ENCODE measurements around the gene VAMP5. TPM values are rescaled to one million over a fixed set of nuclear protein-coding genes. Genes with fewer than 3 reads are reported as not detected.
"Not testable (repeated sequence)": the region's sequence is repeated elsewhere in the genome, so short reads cannot be mapped to it uniquely, and the experiment has no call there.

The VAMP5 gene
- total and polyA plus RNA-seq, 10 of the 15 experiments (the other 5 are each of a cell fraction or from before 2014, with no cell fraction given): 3.8 to 52.7 (median 24.1) TPM

- TF ChIP-seq ZBTB11 (CRISPR knock-in tag; IDR thresholded peaks at IDR 0.05) (no peak), HSF1 (IDR thresholded peaks at IDR 0.05; ENCODE audit: low read depth, low read length) (no peak), TCF7 (IDR thresholded peaks at IDR 0.05; ENCODE audit: borderline replicate concordance) (no peak)
Observed at GRCh38 chr2:85590950-85591349, 6.7 kb downstream of the VAMP5 start (continued).

GRCh38 chr2:85591563-85591962 lies 7.3 kb downstream of the VAMP5 start:
- intact Hi-C loops (cut with micrococcal nuclease; ENCODE audit: unreplicated experiment) (no loop called here), in situ Hi-C loops (cut with MboI) (no loop called here)
- WGBS (ENCODE audit: insufficient coverage, insufficient replicate concordance, low lambda C conversion rate, missing lambda C conversion rate): 78% methylated on average over 12 of the region's 12 CpGs
- Histone ChIP-seq H2AFZ (ENCODE audit: control insufficient read depth, low read depth, low read length) (no peak overlapping the region), H3K27ac (ENCODE audit: control insufficient read depth, insufficient read depth) (no peak overlapping the region), H3K36me3 (ENCODE audit: control insufficient read depth in 2 of 2, insufficient read depth in 2 of 2, low read length in 1 of 2) (no peaks in the 10 kb centered on the region), H3K4me3 (no peak overlapping the region), H3K27me3 (replicated peaks in 1 of 2; ENCODE audit: control insufficient read depth in 2 of 2, insufficient read depth in 2 of 2, low read length in 1 of 2) (no peaks in the 10 kb centered on the region), H3K9me3 (replicated peaks; ENCODE audit: control insufficient read depth, insufficient read depth, low read length) (no peaks in the 10 kb centered on the region), H3K79me2 (ENCODE audit: control insufficient read depth, insufficient read depth, low read length) (peaks cover 20% of the 10 kb centered on the region), H3K9ac (ENCODE audit: control insufficient read depth, insufficient read depth, low read length) (no peak overlapping the region), H4K20me1 (ENCODE audit: control insufficient read depth, insufficient read depth) (no peaks in the 10 kb centered on the region), H3K4me1 (ENCODE audit: control insufficient read depth, insufficient read depth, low read length) (peaks cover 6% of the 10 kb centered on the region), H3K4me2 (ENCODE audit: control insufficient read depth, insufficient read depth) (no peak overlapping the region)
- SMC1A ChIA-PET (ENCODE audit: uncharacterized antibody, unreplicated experiment): interaction anchor here (1.4 kb wide), 1 partner anchor 25 kb away, joined by 3 read pairs; no protein-coding TSS in a partner anchor
- DNase-seq (ENCODE audit: low read depth, low spot score) (no peak), ATAC-seq (no peak), FAIRE-seq (no peak)
- CTCF ChIA-PET: no interaction called here
- POLR2A ChIA-PET: interaction anchor here (1.4 kb wide), 1 partner anchor 14 kb away, joined by 8 read pairs; the partner anchor contains the start of gene VAMP8
- BruUV-seq (replicated peaks): no TSS peak
- no peak for TF ChIP-seq ZNF622 (IDR thresholded peaks at IDR 0.05)
- no peak for TF ChIP-seq E2F4 (IDR thresholded peaks at IDR 0.05; ENCODE audit: low read depth, low read length)
- TF ChIP-seq ZBED1 (IDR thresholded peaks at IDR 0.05; ENCODE audit: borderline replicate concordance): no peak
- RAD21 ChIA-PET (ENCODE audit: unreplicated experiment): no interaction called here

GRCh38 chr2:85592299-85592698 lies 8.1 kb downstream of the VAMP5 start:
- DNase-seq (ENCODE audit: low read depth, low spot score); intact Hi-C loops (cut with micrococcal nuclease; ENCODE audit: unreplicated experiment); H3K27me3 ChIP-seq (replicated peaks in 1 of 2; ENCODE audit: control insufficient read depth in 2 of 2, insufficient read depth in 2 of 2, low read length in 1 of 2); H3K4me1 ChIP-seq (ENCODE audit: control insufficient read depth, insufficient read depth, low read length); H4K20me1 ChIP-seq (ENCODE audit: control insufficient read depth, insufficient read depth); in situ Hi-C loops (cut with MboI); H3K9me3 ChIP-seq (replicated peaks; ENCODE audit: control insufficient read depth, insufficient read depth, low read length); RAD21 ChIA-PET (ENCODE audit: unreplicated experiment); H3K36me3 ChIP-seq (ENCODE audit: control insufficient read depth in 2 of 2, insufficient read depth in 2 of 2, low read length in 1 of 2); H3K4me2 ChIP-seq (ENCODE audit: control insufficient read depth, insufficient read depth); ATAC-seq; H3K27ac ChIP-seq (ENCODE audit: control insufficient read depth, insufficient read depth); BruUV-seq (replicated peaks); H3K9ac ChIP-seq (ENCODE audit: control insufficient read depth, insufficient read depth, low read length); H3K4me3 ChIP-seq; H2AFZ ChIP-seq (ENCODE audit: control insufficient read depth, low read depth, low read length); FAIRE-seq: not testable (repeated sequence)
- ChIA-PET POLR2A (interaction anchor here (0.6 to 1.4 kb wide), 2 partner anchors 15 to 19 kb away, joined by 3 to 8 read pairs; partner anchors contain the start of genes C2orf68 and VAMP8), SMC1A (ENCODE audit: uncharacterized antibody, unreplicated experiment) (interaction anchor here (0.5 to 2.3 kb wide), 2 partner anchors 15 to 306 kb away, joined by 4 to 6 read pairs; partner anchors contain the start of gene VAMP8), CTCF (interaction anchor here (0.9 kb wide), 1 partner anchor 153 kb away, joined by 3 read pairs; no protein-coding TSS in a partner anchor)
- peaks cover 27% of the 10 kb centered on the region for H3K79me2 ChIP-seq (ENCODE audit: control insufficient read depth, insufficient read depth, low read length)
- WGBS (ENCODE audit: insufficient coverage, insufficient replicate concordance, low lambda C conversion rate, missing lambda C conversion rate): 99% methylated on average over 9 of the region's 9 CpGs

Measured in GM12878 (cell line).